ENCODE data around the gene KLHL21.

- TF ChIP-seq EGR1 (IDR thresholded peaks at IDR 0.05; ENCODE audit: low read depth), result no peak
- no peak for TF ChIP-seq CTCF (IDR thresholded peaks at IDR 0.05 in 2 of 3, conservative IDR thresholded peaks at IDR 0.05 in 1 of 3; ENCODE audit: borderline replicate concordance in 1 of 3, insufficient read depth in 1 of 3, low read depth in 2 of 3, low read length in 2 of 3)
- no peak for TF ChIP-seq EZH2 (IDR thresholded peaks at IDR 0.05)
- TF ChIP-seq POLR2A (IDR thresholded peaks at IDR 0.05; ENCODE audit: borderline replicate concordance, extremely low read depth, insufficient read depth, insufficient read length), result no peak
- no peak for TF ChIP-seq ATF3 (IDR thresholded peaks at IDR 0.05)
- TF ChIP-seq SRF (IDR thresholded peaks at IDR 0.05; ENCODE audit: low read depth), result no peak
- no peak for TF ChIP-seq RAD21 (IDR thresholded peaks at IDR 0.05; ENCODE audit: low read depth)
- TF ChIP-seq YY1 (IDR thresholded peaks at IDR 0.05; ENCODE audit: extremely low read depth, insufficient replicate concordance, low read depth, low read length), result no peak
- TF ChIP-seq CEBPB (IDR thresholded peaks at IDR 0.05; ENCODE audit: low read depth), result no peak
- TF ChIP-seq MAX (IDR thresholded peaks at IDR 0.05), result no peak
- no peak for TF ChIP-seq POLR2AphosphoS5 (IDR thresholded peaks at IDR 0.05; ENCODE audit: low read depth, low read length)
- no peak for TF ChIP-seq EZH2phosphoT487 (IDR thresholded peaks at IDR 0.05; ENCODE audit: borderline replicate concordance)
- no peak for TF ChIP-seq REST (IDR thresholded peaks at IDR 0.05; ENCODE audit: low read depth)
- TF ChIP-seq ZNF274 (IDR thresholded peaks at IDR 0.05; ENCODE audit: low read depth, low read length), result no peak
Observed at GRCh38 chr1:6627031-6627430, 24.4 kb upstream of the KLHL21 start.
